HEK293T (cell line): ENCODE results near the gene AMPD3.

Source experiments
- CTCF ChIA-PET: fragments of 350-600 bp; formaldehyde crosslinking; extraction: SDS; loops from one replicate; lab custom pipeline; 2021; ENCODE audit warnings: antibody characterized with exemption, inconsistent platforms; lab: Yijun Ruan, JAX
- POLR2A ChIA-PET: fragments of 350-600 bp; formaldehyde crosslinking; extraction: SDS; loops from one replicate; lab custom pipeline; 2020; ENCODE audit warnings: antibody characterized with exemption, inconsistent platforms; lab: Yijun Ruan, JAX
- DNase-seq: peaks from one replicate; pipeline ENCODE4 v3.0.0; 2012; ENCODE audit warnings: mixed read lengths; ENCODE audit errors: extremely low spot score
- ARNT ChIP-seq: fragments of 450-650 bp; IDR thresholded peaks from 2 replicates; pipeline ENCODE4 v1.6.1; 2017; ENCODE audit warnings: mild to moderate bottlenecking
- BHLHE40 ChIP-seq: fragments of 450-650 bp; IDR thresholded peaks from 2 replicates; pipeline ENCODE4 v1.6.1; 2016; ENCODE audit warnings: mild to moderate bottlenecking, moderate library complexity, borderline replicate concordance
- CTBP1 ChIP-seq: fragments of 450-650 bp; IDR thresholded peaks from 2 replicates; pipeline ENCODE4 v1.6.1; 2016; ENCODE audit warnings: borderline replicate concordance
- ELF4 ChIP-seq: fragments of 450-650 bp; IDR thresholded peaks from 2 replicates; pipeline ENCODE4 v1.6.1; 2017; ENCODE audit warnings: antibody characterized with exemption
- FOXA1 ChIP-seq: fragments of 450-650 bp; IDR thresholded peaks from 2 replicates; pipeline ENCODE4 v1.6.1; 2016; ENCODE audit warnings: mild to moderate bottlenecking
- FOXK2 ChIP-seq: fragments of 450-650 bp; IDR thresholded peaks from 2 replicates; pipeline ENCODE4 v1.6.1; 2016; ENCODE audit warnings: mild to moderate bottlenecking
- FOXM1 ChIP-seq: fragments of 450-650 bp; IDR thresholded peaks from 2 replicates; pipeline ENCODE4 v1.6.1; 2017; ENCODE audit warnings: mild to moderate bottlenecking, borderline replicate concordance
- HDGF ChIP-seq: fragments of 450-650 bp; IDR thresholded peaks from 2 replicates; pipeline ENCODE4 v1.6.1; 2017; ENCODE audit warnings: antibody characterized with exemption, borderline replicate concordance
- L3MBTL2 ChIP-seq: fragments of 450-650 bp; conservative IDR thresholded peaks from 2 replicates; pipeline ENCODE4 v1.6.1; 2016; ENCODE audit warnings: mild to moderate bottlenecking
- LEF1 ChIP-seq: fragments of 450-650 bp; IDR thresholded peaks from 2 replicates; pipeline ENCODE4 v1.6.1; 2017; ENCODE audit warnings: mild to moderate bottlenecking, borderline replicate concordance
- NFRKB ChIP-seq: fragments of 450-650 bp; IDR thresholded peaks from 2 replicates; pipeline ENCODE4 v1.6.1; 2016; ENCODE audit warnings: mild to moderate bottlenecking, moderate library complexity
- PKNOX1 ChIP-seq: fragments of 450-650 bp; IDR thresholded peaks from 2 replicates; pipeline ENCODE4 v1.6.1; 2016
- SP1 ChIP-seq: fragments of 450-650 bp; IDR thresholded peaks from 2 replicates; pipeline ENCODE4 v1.6.1; 2017
- SUZ12 ChIP-seq: fragments of 450-650 bp; IDR thresholded peaks from 2 replicates; pipeline ENCODE4 v1.6.1; 2016; ENCODE audit warnings: mild to moderate bottlenecking
- TARDBP ChIP-seq: fragments of 450-650 bp; IDR thresholded peaks from 2 replicates; pipeline ENCODE4 v1.6.1; 2016
- ZNF384 ChIP-seq: fragments of 450-650 bp; IDR thresholded peaks from 2 replicates; pipeline ENCODE4 v1.6.1; 2016

Gene AMPD3

GRCh38 chr11:10522921-10523320 lies 67.9 kb downstream of the AMPD3 start:
- TF ChIP-seq CTBP1 (no peak), FOXA1 (no peak), BHLHE40 (no peak), TARDBP (no peak)
- no peak for DNase-seq
- CTCF ChIA-PET: no interaction called here
- POLR2A ChIA-PET: no interaction called here

- no peak for DNase-seq
- TF ChIP-seq SP1: no peak
- no peak for TF ChIP-seq SUZ12
- TF ChIP-seq L3MBTL2: no peak
- no peak for TF ChIP-seq FOXK2
- no peak for TF ChIP-seq TARDBP
- TF ChIP-seq ZNF384: no peak
- no peak for TF ChIP-seq FOXA1
- TF ChIP-seq ELF4: no peak
- TF ChIP-seq ARNT: no peak
- CTCF ChIA-PET: no interaction called here
- POLR2A ChIA-PET: no interaction called here
These were observed 69.4 kb downstream of the AMPD3 start for GRCh38 chr11:10524471-10524870.

- CTCF ChIA-PET: no interaction called here
These were observed 72.2 kb downstream of the AMPD3 start for GRCh38 chr11:10526974-10527918.

GRCh38 chr11:10528121-10528520 lies 73.1 kb downstream of the AMPD3 start:
- no peak for DNase-seq
- POLR2A ChIA-PET: interaction anchor here (1.2 kb wide), 1 partner anchor 12 kb away, joined by 7 read pairs; the partner anchor contains the start of gene RNF141
- CTCF ChIA-PET: no interaction called here
- no peak for TF ChIP-seq ARNT
- no peak for TF ChIP-seq BHLHE40

More at GRCh38 chr11:10526974-10527918, 72.2 kb downstream of the AMPD3 start:
- DNase-seq: no peak
- POLR2A ChIA-PET: no interaction called here
- TF ChIP-seq SP1 (no peak), SUZ12 (no peak), FOXM1 (no peak), ZNF384 (no peak), ARNT (no peak), FOXA1 (no peak), NFRKB (no peak), FOXK2 (no peak), LEF1 (no peak), L3MBTL2 (no peak), HDGF (no peak), TARDBP (no peak), PKNOX1 (no peak), CTBP1 (no peak), BHLHE40 (no peak), ELF4 (no peak)

- no peak for DNase-seq
- ChIA-PET POLR2A (interaction anchor here (1.2 kb wide), 1 partner anchor 11 kb away, joined by 7 read pairs; the partner anchor contains the start of gene RNF141), CTCF (no interaction called here)
- TF ChIP-seq NFRKB: no peak
- no peak for TF ChIP-seq L3MBTL2
These were observed 74.2 kb downstream of the AMPD3 start for GRCh38 chr11:10529279-10529678.

GRCh38 chr11:10532526-10532925 lies 77.5 kb downstream of the AMPD3 start:
- no peak for DNase-seq
- no peak for TF ChIP-seq FOXM1
- ChIA-PET CTCF (no interaction called here), POLR2A (interaction anchor here (1.5 kb wide), 1 partner anchor 8 kb away, joined by 9 read pairs; the partner anchor contains the start of gene RNF141)

- ChIA-PET POLR2A (no interaction called here), CTCF (no interaction called here)
- no peak for TF ChIP-seq ARNT
- TF ChIP-seq FOXA1: no peak
- no peak for TF ChIP-seq CTBP1
- no peak for TF ChIP-seq HDGF
- no peak for TF ChIP-seq SUZ12
- TF ChIP-seq FOXM1: no peak
- no peak for TF ChIP-seq LEF1
These were observed 78.3 kb downstream of the AMPD3 start for GRCh38 chr11:10533323-10533722.

GRCh38 chr11:10534316-10534715 lies 79.3 kb downstream of the AMPD3 start:
- DNase-seq: no peak
- ChIA-PET POLR2A (no interaction called here), CTCF (interaction anchor here (1.0 kb wide), 1 partner anchor 22 kb away, joined by 4 read pairs; no protein-coding TSS in a partner anchor)
- TF ChIP-seq PKNOX1 (no peak), ELF4 (no peak), SP1 (no peak), HDGF (no peak), L3MBTL2 (no peak), ARNT (no peak), FOXA1 (no peak), CTBP1 (no peak), SUZ12 (no peak), NFRKB (no peak)

More at GRCh38 chr11:10533323-10533722, 78.3 kb downstream of the AMPD3 start:
- no peak for DNase-seq
